Measurements from ENCODE around the gene ZNF799. TPM values are rescaled to one million over a fixed set of nuclear protein-coding genes. Genes with fewer than 3 reads are reported as not detected.

The ZNF799 gene
- total RNA-seq, 1 experiment from 2014 or later, result 5.2 TPM

DNA sequence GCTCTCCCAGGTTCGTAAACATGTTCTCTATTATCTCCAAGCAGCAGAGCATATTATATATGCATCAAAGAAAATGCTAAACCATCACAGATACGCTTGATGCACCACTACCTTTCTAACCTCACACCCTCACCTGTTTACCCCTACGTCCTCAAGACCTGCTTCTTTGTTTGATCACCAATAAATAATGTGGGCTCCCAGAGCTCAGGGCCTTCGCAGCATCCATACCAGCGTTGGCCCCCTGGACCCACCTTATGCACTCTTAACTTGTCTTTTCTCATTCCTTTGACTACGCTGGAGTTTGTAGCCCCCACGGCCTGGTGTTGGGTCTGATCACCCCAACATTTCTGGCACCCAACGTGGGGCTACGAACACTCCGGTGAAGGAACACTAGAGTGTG, 49.8 kb upstream of the ZNF799 start:
- H3K9me3 ChIP-seq (ENCODE audit: control insufficient read depth, low read depth, low read length), result peaks cover 29% of the 10 kb centered on the region
- Mint-ChIP-seq H3K36me3 (ENCODE audit: insufficient read depth in 1 of 3, low read depth in 3 of 3) (peaks cover 15 to 25% (median 17%) of the 10 kb centered on the region in 3 experiments), H3K27ac (no peak overlapping the region), H3K27me3 (ENCODE audit: low read depth) (peaks cover 3% of the 10 kb centered on the region; the same call in 1 of the 2 replicates), H3K9me3 (peaks cover 62 to 67% of the 10 kb centered on the region in 2 experiments), H3K4me1 (no peaks in the 10 kb centered on the region), H3K4me3 (no peak overlapping the region; a peak in 1 of 5 replicates)
- no peak overlapping the region for H3K56ac ChIP-seq (ENCODE audit: insufficient read length, low read depth, low read length)
- H3K27me3 ChIP-seq (ENCODE audit: insufficient read depth, low read length), result no peaks in the 10 kb centered on the region
- H2BK20ac ChIP-seq (ENCODE audit: low read depth, low read length, poor library complexity, severe bottlenecking), result no peak overlapping the region
- no peak for DNase-seq
- H3K79me2 ChIP-seq (ENCODE audit: insufficient read depth, low read length), result no peaks in the 10 kb centered on the region
- H4K91ac ChIP-seq (ENCODE audit: insufficient read length, low read depth, low read length), result no peak overlapping the region
- no peak overlapping the region for H2AK5ac ChIP-seq (ENCODE audit: insufficient read length, low read length)
- no peak overlapping the region for H3K4me2 ChIP-seq (ENCODE audit: insufficient read depth, insufficient read length, low read length)
- H3K27ac ChIP-seq (ENCODE audit: insufficient read length, low read depth, low read length), result no peak overlapping the region
- no peak overlapping the region for H2AFZ ChIP-seq (ENCODE audit: low read length)
- no peak overlapping the region for H3K4ac ChIP-seq (ENCODE audit: low read depth, low read length)
- H3K23me2 ChIP-seq (ENCODE audit: insufficient read length, low read depth, low read length, poor library complexity, severe bottlenecking), result no peaks in the 10 kb centered on the region
- H3K4me1 ChIP-seq (ENCODE audit: insufficient read depth, low read length), result no peaks in the 10 kb centered on the region
- H3K79me1 ChIP-seq (ENCODE audit: insufficient read depth, low read depth, low read length, poor library complexity, severe bottlenecking), result no peaks in the 10 kb centered on the region
- H2BK5ac ChIP-seq (ENCODE audit: insufficient read length, low read length), result no peak overlapping the region
- no peak overlapping the region for H3K23ac ChIP-seq (ENCODE audit: insufficient read length, low read depth, low read length)
- H2BK12ac ChIP-seq (ENCODE audit: insufficient read length, low read depth, low read length), result no peak overlapping the region
- TF ChIP-seq, protein P1, sequence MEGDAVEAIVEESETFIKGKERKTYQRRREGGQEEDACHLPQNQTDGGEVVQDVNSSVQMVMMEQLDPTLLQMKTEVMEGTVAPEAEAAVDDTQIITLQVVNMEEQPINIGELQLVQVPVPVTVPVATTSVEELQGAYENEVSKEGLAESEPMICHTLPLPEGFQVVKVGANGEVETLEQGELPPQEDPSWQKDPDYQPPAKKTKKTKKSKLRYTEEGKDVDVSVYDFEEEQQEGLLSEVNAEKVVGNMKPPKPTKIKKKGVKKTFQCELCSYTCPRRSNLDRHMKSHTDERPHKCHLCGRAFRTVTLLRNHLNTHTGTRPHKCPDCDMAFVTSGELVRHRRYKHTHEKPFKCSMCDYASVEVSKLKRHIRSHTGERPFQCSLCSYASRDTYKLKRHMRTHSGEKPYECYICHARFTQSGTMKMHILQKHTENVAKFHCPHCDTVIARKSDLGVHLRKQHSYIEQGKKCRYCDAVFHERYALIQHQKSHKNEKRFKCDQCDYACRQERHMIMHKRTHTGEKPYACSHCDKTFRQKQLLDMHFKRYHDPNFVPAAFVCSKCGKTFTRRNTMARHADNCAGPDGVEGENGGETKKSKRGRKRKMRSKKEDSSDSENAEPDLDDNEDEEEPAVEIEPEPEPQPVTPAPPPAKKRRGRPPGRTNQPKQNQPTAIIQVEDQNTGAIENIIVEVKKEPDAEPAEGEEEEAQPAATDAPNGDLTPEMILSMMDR (conservative IDR thresholded peaks at IDR 0.05), result no peak
- no peak overlapping the region for H2BK120ac ChIP-seq (ENCODE audit: low read depth, low read length, poor library complexity, severe bottlenecking)
- no peaks in the 10 kb centered on the region for H4K20me1 ChIP-seq (ENCODE audit: control insufficient read depth, insufficient read depth, insufficient read length)
- no peak overlapping the region for H3K9ac ChIP-seq (ENCODE audit: extremely low read depth, insufficient read length, low read length)
- no CpG with 5 or more reads among the region's 10 CpGs for WGBS (ENCODE audit: extremely low coverage, insufficient read length, low lambda C conversion rate)
- no peak overlapping the region for H2BK15ac ChIP-seq (ENCODE audit: low read depth, low read length)
- no peak overlapping the region for H3K18ac ChIP-seq (ENCODE audit: insufficient read length, low read depth, low read length)
- no peak overlapping the region for H3K14ac ChIP-seq (ENCODE audit: insufficient read depth, low read length)
- no peak overlapping the region for H4K5ac ChIP-seq (ENCODE audit: insufficient read length, low read depth, low read length)
- H3T11ph ChIP-seq (ENCODE audit: low read length), result no peak overlapping the region
- H4K8ac ChIP-seq (replicated peaks; ENCODE audit: insufficient read length, low read depth, low read length), result no peak overlapping the region

All from H9 (cell line).